Posterior cingulate gyrus (tissue), 11 donors: ENCODE results near the gene TMEM258.
A peak's percentile ranks its signal among the peaks of the same experiment; 100 is the strongest.

Experiments
- DNase-seq, 10 donors: peaks; one replicate each; pipeline versions ENCODE4 v3.0.0 to v3.0.0-alpha.2; 2020 to 2021; ENCODE audit warnings: mixed read lengths in 3 of 10
- intact Hi-C: fragments of 100-400 bp; cut with DNase I; formaldehyde crosslinking; loops from one replicate; pipeline ENCODE4 v1.15.1; 2023

The TMEM258 gene

GRCh38 chr11:61749591-61750217, 42.7 kb downstream of the TMEM258 start:
- DNase-seq: peak; percentile 73 to 99 (median 91)

GRCh38 chr11:61747967-61748285, 44.5 kb downstream of the TMEM258 start:
- no peak for DNase-seq
- intact Hi-C loops: loop anchor here (2.0 kb wide), 1 partner anchor 41 kb away; no protein-coding TSS in a partner anchor

More at GRCh38 chr11:61749591-61750217, 42.7 kb downstream of the TMEM258 start:
- intact Hi-C loops: loop anchor here (1.0 kb wide), 1 partner anchor 27 kb away; no protein-coding TSS in a partner anchor

- DNase-seq: peak; percentile 71 to 98 (median 86)
- intact Hi-C loops: loop anchor here (2.0 kb wide), 1 partner anchor 41 kb away; no protein-coding TSS in a partner anchor
Measured at GRCh38 chr11:61747192-61747966, 45.0 kb downstream of the TMEM258 start.

GRCh38 chr11:61746442-61747191, 45.8 kb downstream of the TMEM258 start:
- intact Hi-C loops: loop anchor here (2.0 kb wide), 1 partner anchor 42 kb away; no protein-coding TSS in a partner anchor
- no peak for DNase-seq

GRCh38 chr11:61745781-61746441, 46.5 kb downstream of the TMEM258 start:
- intact Hi-C loops: loop anchor here (2.0 kb wide), 1 partner anchor 43 kb away; no protein-coding TSS in a partner anchor
- DNase-seq: no peak

GRCh38 chr11:61744609-61745156, 47.7 kb downstream of the TMEM258 start:
- DNase-seq: no peak
- intact Hi-C loops: no loop called here

GRCh38 chr11:61744181-61744580, 48.2 kb downstream of the TMEM258 start:
- intact Hi-C loops: no loop called here
- no peak for DNase-seq

- intact Hi-C loops: no loop called here
- no peak for DNase-seq
Measured at GRCh38 chr11:61743486-61744095, 48.8 kb downstream of the TMEM258 start.

GRCh38 chr11:61742391-61742790, 50.0 kb downstream of the TMEM258 start:
- intact Hi-C loops: no loop called here
- DNase-seq: no peak

GRCh38 chr11:61739966-61740365, 52.4 kb downstream of the TMEM258 start:
- no peak for DNase-seq
- intact Hi-C loops: no loop called here

GRCh38 chr11:61739413-61739812, 53.0 kb downstream of the TMEM258 start:
- DNase-seq: no peak
- intact Hi-C loops: no loop called here
